HepG2 (cell line): ENCODE measurements around the gene SP8. TPM values are rescaled to one million over a fixed set of nuclear protein-coding genes. Genes with fewer than 3 reads are reported as not detected.

Experiments
- ATAC-seq: fragments of 200-7000 bp; cut with Tn5 transposase; 3 replicates; pipeline ENCODE4 v1.9.1; 2020; ENCODE audit warnings: mild to moderate bottlenecking, moderate library complexity
- BruUV-seq: library from RNA; stranded (reverse); fragments of 400-500 nt; replicated peaks from 2 replicates; lab custom pipeline; 2021; lab: Mats Ljungman, UMichigan
- CTCF ChIA-PET: fragments of 300-600 bp; formaldehyde crosslinking; extraction: SDS; loops from one replicate; lab custom pipeline; 2021; ENCODE audit warnings: low total read pairs, inconsistent platforms, low intra/inter-chr PET ratio; lab: Yijun Ruan, JAX
- POLR2A ChIA-PET: fragments of 350-600 bp; sonication (Branson Sonifier 250); formaldehyde crosslinking; loops from one replicate; lab custom pipeline; 2020; ENCODE audit warnings: antibody characterized with exemption, inconsistent platforms; lab: Yijun Ruan, JAX
- DNase-seq: peaks from one replicate; pipeline ENCODE4 v3.0.0-alpha.2; 2015; ENCODE audit warnings: low spot score
- FAIRE-seq: peaks from 3 replicates; lab custom pipeline; 2011; peaks lifted over from hg19 to GRCh38; lab: Jason Lieb, UNC
- H2AFZ ChIP-seq: one replicate; pipeline ENCODE4 v1.6.1; 2011; ENCODE audit warnings: low read length, inconsistent platforms
- H3K27ac ChIP-seq: fragments of 300-600 bp; 3 replicates; pipeline ENCODE4 v1.8.0; 2011; ENCODE audit warnings: mixed run types, mild to moderate bottlenecking, mixed read lengths, low read length, inconsistent platforms; ENCODE audit not compliant: insufficient read depth; ENCODE audit errors: extremely low read length
- H3K27me3 ChIP-seq, 2 experiments: fragments of 200-600 bp in 1 of 2; 2 replicates in 1 of 2; 3 replicates in 1 of 2; pipeline versions ENCODE4 v1.6.0 to v1.8.0; 2011; ENCODE audit warnings: low read length in 2 of 2, mild to moderate bottlenecking in 2 of 2, moderate library complexity in 2 of 2, inconsistent platforms in 1 of 2; ENCODE audit not compliant: insufficient read depth in 2 of 2, control insufficient read depth in 1 of 2
- H3K36me3 ChIP-seq, 2 experiments: fragments of 200-600 bp in 1 of 2; replicated peaks in 1 of 2; 2 replicates in 1 of 2; 3 replicates in 1 of 2; pipeline versions ENCODE4 v1.5.1 to v1.8.0; 2011; ENCODE audit warnings: low read length in 2 of 2, inconsistent platforms in 1 of 2; ENCODE audit not compliant: insufficient read depth in 2 of 2, control insufficient read depth in 1 of 2
- H3K4me1 ChIP-seq: 2 replicates; pipeline ENCODE4 v1.5.1; 2012; ENCODE audit warnings: low read length, inconsistent platforms; ENCODE audit not compliant: insufficient read depth
- H3K4me2 ChIP-seq: 2 replicates; pipeline ENCODE4 v1.6.0; 2011; ENCODE audit warnings: low read depth, low read length, inconsistent platforms
- H3K4me3 ChIP-seq, 3 experiments: fragments of 200-600 bp in 1 of 3; sonication (generic), shearing (Covaris generic) in 1 of 3; replicated peaks in 1 of 3; 2 replicates each; pipeline ENCODE4 v1.5.1; 2011 to 2016; ENCODE audit warnings: low read length in 3 of 3, inconsistent platforms in 2 of 3, low read depth in 2 of 3, mild to moderate bottlenecking in 2 of 3, control low read depth in 1 of 3, mixed read lengths in 1 of 3; ENCODE audit not compliant: insufficient read depth in 1 of 3
- H3K79me2 ChIP-seq: one replicate; pipeline ENCODE4 v1.6.1; 2011; ENCODE audit warnings: low read length, inconsistent platforms; ENCODE audit not compliant: insufficient read depth
- H3K9ac ChIP-seq: 2 replicates; pipeline ENCODE4 v1.6.0; 2011; ENCODE audit warnings: mild to moderate bottlenecking, low read depth, low read length, inconsistent platforms; ENCODE audit not compliant: insufficient read depth
- H3K9me3 ChIP-seq: 2 replicates; pipeline ENCODE4 v1.5.1; 2012; ENCODE audit warnings: mild to moderate bottlenecking, low read length
- H4K20me1 ChIP-seq: 2 replicates; pipeline ENCODE4 v1.6.0; 2011; ENCODE audit warnings: inconsistent platforms, mild to moderate bottlenecking, low read length, moderate library complexity; ENCODE audit not compliant: insufficient read depth
- CERS6 ChIP-seq: sonication (generic); formaldehyde crosslinking; IDR thresholded peaks from 2 replicates; pipeline ENCODE4 v1.5.0; 2020; ENCODE audit warnings: missing genetic modification reagents
- ESRRA ChIP-seq: sonication (generic); formaldehyde crosslinking; IDR thresholded peaks from 2 replicates; pipeline ENCODE4 v1.5.1; 2020; ENCODE audit warnings: mild to moderate bottlenecking, low read depth, missing genetic modification reagents
- HOMEZ ChIP-seq: IDR thresholded peaks from 2 replicates; pipeline ENCODE4 v1.6.1; 2016; ENCODE audit warnings: low read depth
- MTF2 ChIP-seq: sonication (generic); formaldehyde crosslinking; IDR thresholded peaks from 2 replicates; pipeline ENCODE4 v1.5.0; 2020; ENCODE audit warnings: missing genetic modification reagents, borderline replicate concordance
- NFYC ChIP-seq: IDR thresholded peaks from 2 replicates; pipeline ENCODE4 v1.6.1; 2016; ENCODE audit warnings: missing genetic modification reagents, missing compliant biosample characterization
- POGK ChIP-seq: sonication (generic); formaldehyde crosslinking; conservative IDR thresholded peaks from 2 replicates; pipeline ENCODE4 v1.8.0; 2022; ENCODE audit warnings: mild to moderate bottlenecking, moderate library complexity, missing genetic modification reagents
- SOX6 ChIP-seq, 2 experiments: fragments of 450-650 bp in 1 of 2; sonication (generic) in 1 of 2; formaldehyde crosslinking in 1 of 2; IDR thresholded peaks; 2 replicates each; pipeline versions ENCODE4 v1.4.0 to v1.6.1; 2017 to 2020; ENCODE audit warnings: antibody characterized with exemption in 1 of 2, mild to moderate bottlenecking in 1 of 2, missing genetic modification reagents in 1 of 2
- TFDP1 ChIP-seq: IDR thresholded peaks from 2 replicates; pipeline ENCODE4 v1.6.1; 2016; ENCODE audit warnings: missing compliant biosample characterization, missing genetic modification reagents, borderline replicate concordance
- THRA ChIP-seq: sonication (generic); formaldehyde crosslinking; IDR thresholded peaks from 2 replicates; pipeline ENCODE4 v1.4.0; 2020; ENCODE audit warnings: missing genetic modification reagents, borderline replicate concordance
- ZBED4 ChIP-seq: sonication (generic); formaldehyde crosslinking; IDR thresholded peaks from 2 replicates; pipeline ENCODE4 v1.4.0; 2020; ENCODE audit warnings: missing genetic modification reagents, borderline replicate concordance
- ZNF468 ChIP-seq: sonication (generic); formaldehyde crosslinking; IDR thresholded peaks from 2 replicates; pipeline ENCODE4 v1.8.0; 2022; ENCODE audit warnings: mild to moderate bottlenecking, moderate library complexity, missing genetic modification reagents
- ZNF614 ChIP-seq: IDR thresholded peaks from 2 replicates; pipeline ENCODE4 v1.6.1; 2018; ENCODE audit warnings: missing biosample characterization, missing genetic modification reagents, inconsistent platforms, borderline replicate concordance
- WGBS: methylation state at CpG from one replicate; pipeline ENCODE4 v1.1.6; 2017; ENCODE audit warnings: low lambda C conversion rate; 5-methylcytosine and 5-hydroxymethylcytosine counted together
- in situ Hi-C: cut with HindIII; loops from 2 replicates; pipeline ENCODE4 v1.10.0; 2017; ENCODE audit warnings: low pct_unique_long_range_greater_than_20kb; ENCODE audit not compliant: extremely low pct_ligation_motif_present
- intact Hi-C: fragments of 100-400 bp; cut with micrococcal nuclease; formaldehyde crosslinking; loops from one replicate; pipeline ENCODE4 v1.10.0; 2022; ENCODE audit not compliant: unreplicated experiment
- polyA plus RNA-seq, 8 experiments: library from polyadenylated mRNA; depleted of rRNA in 3 of 8; stranded (reverse) in 7 of 8; unstranded in 1 of 8; fragments of >200 nt; fragmentation: Illumina TruSeq in 4 of 8; extraction: Trizol in 4 of 8; gene quantifications; 2 replicates each; pipeline versions ENCODE4 v1.2.1 to v1.2.3, GENCODE V29; 2011 to 2016; ENCODE audit warnings: low read depth in 4 of 8, missing spikeins in 1 of 8, mixed read lengths in 1 of 8; ENCODE audit not compliant: insufficient read depth in 1 of 8
- total RNA-seq, 5 experiments: library from RNA; depleted of rRNA; stranded (reverse); fragments of >200 nt; fragmentation: Illumina TruSeq; extraction: Trizol; gene quantifications; 2 replicates each; pipeline ENCODE4 v1.2.3, GENCODE V29; 2016; ENCODE audit warnings: low read depth in 1 of 5

Gene SP8
- total and polyA plus RNA-seq, 2 of the 13 experiments (the other 11 are each of a cell fraction or from before 2014, with no cell fraction given) = not detected

- CTCF ChIA-PET = no interaction called here
- Histone ChIP-seq H3K9ac (no peak overlapping the region), H4K20me1 (no peaks in the 10 kb centered on the region), H3K4me2 (no peak overlapping the region), H3K4me3 (no peak overlapping the region), H3K9me3 (no peaks in the 10 kb centered on the region), H3K79me2 (no peaks in the 10 kb centered on the region), H3K27ac (no peak overlapping the region), H2AFZ (no peak overlapping the region), H3K4me1 (peaks cover 41% of the 10 kb centered on the region), H3K27me3 (no peaks in the 10 kb centered on the region), H3K36me3 (no peaks in the 10 kb centered on the region)
- FAIRE-seq = no peak
- intact Hi-C loops = no loop called here
- DNase-seq = no peak
- in situ Hi-C loops = no loop called here
- POLR2A ChIA-PET = no interaction called here
- 13% methylated on average over 2 of the region's 2 CpGs for WGBS
- no peak for ATAC-seq
- BruUV-seq = no TSS peak
- no peak for TF ChIP-seq ZBED4 (CRISPR knock-in tag)
- TF ChIP-seq TFDP1 = no peak
- TF ChIP-seq THRA (CRISPR knock-in tag) = no peak
- no peak for TF ChIP-seq NFYC (CRISPR knock-in tag)
- no peak for TF ChIP-seq POGK
- TF ChIP-seq SOX6 (IDR thresholded peaks at IDR 0.05) = no peak
- no peak for TF ChIP-seq SOX6 (CRISPR knock-in tag; IDR thresholded peaks at IDR 0.05)
- TF ChIP-seq HOMEZ (CRISPR knock-in tag) = no peak
- TF ChIP-seq ZNF614 (CRISPR knock-in tag) = no peak
- TF ChIP-seq ESRRA = no peak
- TF ChIP-seq MTF2 (CRISPR knock-in tag) = no peak
- TF ChIP-seq CERS6 (CRISPR knock-in tag) = no peak
- no peak for TF ChIP-seq ZNF468
These were observed 44.9 kb downstream of the SP8 start for GRCh38 chr7:20741801-20742200.
